ENCODE measurements around the gene NFIX. TPM values are rescaled to one million over a fixed set of nuclear protein-coding genes. Genes with fewer than 3 reads are reported as not detected.

The NFIX gene
- total RNA-seq = 59.8 and 71.9 TPM in 2 replicates

DNA sequence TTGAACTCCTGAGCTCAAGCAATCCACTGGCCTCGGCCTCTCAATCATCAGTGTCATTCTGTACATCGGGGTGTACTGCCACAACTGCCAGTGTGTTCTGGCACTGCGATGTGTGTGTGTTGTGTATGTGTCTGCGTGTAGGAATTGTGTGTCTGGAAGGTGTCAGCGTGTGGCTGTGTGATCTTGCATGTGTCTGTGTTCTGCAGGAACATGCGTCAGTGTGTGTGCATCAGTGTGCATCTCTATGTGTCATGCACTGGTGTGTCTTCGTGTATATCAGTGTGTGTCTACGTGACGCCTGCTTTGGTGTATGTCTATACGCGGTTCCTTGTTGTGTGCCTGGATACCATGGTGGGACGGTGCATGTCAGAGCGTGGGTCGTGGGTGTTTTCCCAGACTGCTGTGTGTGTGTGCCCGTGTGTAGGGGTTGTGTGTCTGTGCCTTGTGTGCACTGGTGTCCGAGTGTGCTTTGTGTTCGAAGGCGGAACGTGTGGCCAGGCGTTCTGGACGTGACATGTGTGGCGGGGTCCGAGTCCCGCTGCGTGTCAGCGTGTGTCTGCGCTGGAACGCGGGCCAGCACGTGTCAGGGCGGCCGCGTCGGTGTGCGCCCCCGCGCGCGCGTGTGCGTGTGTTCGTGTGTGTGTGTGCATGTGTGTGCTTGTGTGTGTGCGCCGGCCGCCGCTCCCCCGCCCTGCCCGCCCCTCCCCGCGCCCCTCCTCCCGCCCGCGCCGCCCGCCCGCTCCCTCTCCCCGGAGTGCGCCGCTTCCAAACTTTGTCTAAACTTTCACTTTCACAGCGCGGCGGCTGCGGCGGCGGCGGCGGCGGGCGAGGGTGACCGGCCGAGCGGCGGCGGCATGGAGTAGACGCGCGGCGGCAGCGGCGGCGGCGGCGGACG, at the start of gene NFIX:
Gene NFIX, plus strand, starts transcription at position 775 of the 895 bp plus-strand sequence. CDS start 363 bp downstream, outside the sequence.

DNA sequence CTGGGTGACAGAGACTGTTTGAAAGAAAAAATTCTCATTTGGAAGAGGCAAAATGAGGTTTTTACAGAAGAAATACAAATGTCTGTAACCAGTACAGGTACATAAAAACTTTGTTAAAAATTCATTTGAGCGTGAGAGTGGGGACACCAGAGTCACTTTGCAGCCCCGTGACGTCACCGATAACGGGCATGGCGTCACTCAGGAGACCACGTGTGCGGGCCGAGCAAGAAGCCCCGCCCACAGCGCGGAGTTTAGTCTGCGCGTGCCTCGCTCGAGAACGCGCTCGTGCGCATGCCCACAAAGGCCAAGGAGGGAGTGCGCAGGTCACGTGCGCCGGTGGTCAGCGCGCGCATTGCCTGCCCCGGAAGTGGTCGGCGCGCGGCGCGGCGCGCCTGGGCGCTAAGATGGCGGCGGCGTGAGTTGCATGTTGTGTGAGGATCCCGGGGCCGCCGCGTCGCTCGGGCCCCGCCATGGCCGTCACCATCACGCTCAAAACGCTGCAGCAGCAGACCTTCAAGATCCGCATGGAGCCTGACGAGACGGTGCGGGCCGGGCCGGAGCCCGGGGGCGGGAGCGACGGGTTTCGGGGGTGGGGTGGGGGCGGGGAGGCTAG, 49.7 kb upstream of the NFIX start, which contains the start of gene RAD23A:
Gene RAD23A, plus strand, starts transcription at position 384 of the 613 bp plus-strand sequence. Its CDS starts 87 bp downstream, at position 471.

DNA sequence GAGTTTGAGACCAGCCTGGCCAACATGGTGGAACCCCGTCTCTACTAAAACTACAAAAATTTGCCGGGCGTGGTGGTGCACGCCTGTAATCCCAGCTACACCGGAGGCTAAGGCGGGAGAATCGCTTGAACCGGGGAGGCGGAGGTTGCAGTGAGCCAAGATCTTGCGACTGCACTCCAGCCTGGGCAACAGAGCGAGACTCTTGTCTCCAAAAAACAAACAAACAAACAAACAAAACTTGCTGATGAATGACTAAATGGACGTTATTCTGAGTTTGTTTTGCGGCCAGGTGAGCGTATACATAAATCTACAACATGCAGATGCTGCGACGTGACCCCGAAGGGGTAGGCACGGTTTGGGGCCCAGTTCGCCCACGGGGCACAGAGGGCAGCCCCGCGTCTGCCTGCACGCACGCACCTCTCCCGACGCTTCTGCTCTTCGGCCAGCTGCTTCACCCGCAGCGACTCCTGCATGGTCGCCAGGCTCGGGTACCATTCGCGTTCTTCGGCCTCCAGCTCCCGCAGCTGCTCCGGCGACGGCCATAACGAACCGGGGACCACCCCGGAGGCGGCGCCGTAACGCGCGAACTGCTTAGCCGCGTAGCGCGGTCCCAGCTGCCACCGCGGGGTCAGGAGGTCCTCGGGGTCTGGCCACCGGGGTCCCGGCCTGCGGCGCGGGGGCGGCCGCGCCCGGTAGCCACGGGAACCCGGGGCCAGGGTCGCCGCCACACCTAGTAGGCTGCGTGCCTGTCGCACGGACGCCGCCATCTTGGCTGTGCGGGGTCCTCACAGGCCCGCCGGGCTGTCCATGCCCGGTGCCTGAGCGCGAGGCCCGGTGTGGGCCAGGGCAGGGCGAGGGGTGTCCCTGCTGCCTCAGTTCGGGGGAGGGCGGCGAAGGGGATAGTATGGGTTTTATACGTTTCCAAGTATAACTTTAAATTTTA, 38.6 kb upstream of the NFIX start, which contains the start of gene GADD45GIP1:
Gene GADD45GIP1, minus strand, starts transcription at position 778 of the 943 bp plus-strand sequence. Its CDS starts 11 bp downstream, at position 767.

DNA sequence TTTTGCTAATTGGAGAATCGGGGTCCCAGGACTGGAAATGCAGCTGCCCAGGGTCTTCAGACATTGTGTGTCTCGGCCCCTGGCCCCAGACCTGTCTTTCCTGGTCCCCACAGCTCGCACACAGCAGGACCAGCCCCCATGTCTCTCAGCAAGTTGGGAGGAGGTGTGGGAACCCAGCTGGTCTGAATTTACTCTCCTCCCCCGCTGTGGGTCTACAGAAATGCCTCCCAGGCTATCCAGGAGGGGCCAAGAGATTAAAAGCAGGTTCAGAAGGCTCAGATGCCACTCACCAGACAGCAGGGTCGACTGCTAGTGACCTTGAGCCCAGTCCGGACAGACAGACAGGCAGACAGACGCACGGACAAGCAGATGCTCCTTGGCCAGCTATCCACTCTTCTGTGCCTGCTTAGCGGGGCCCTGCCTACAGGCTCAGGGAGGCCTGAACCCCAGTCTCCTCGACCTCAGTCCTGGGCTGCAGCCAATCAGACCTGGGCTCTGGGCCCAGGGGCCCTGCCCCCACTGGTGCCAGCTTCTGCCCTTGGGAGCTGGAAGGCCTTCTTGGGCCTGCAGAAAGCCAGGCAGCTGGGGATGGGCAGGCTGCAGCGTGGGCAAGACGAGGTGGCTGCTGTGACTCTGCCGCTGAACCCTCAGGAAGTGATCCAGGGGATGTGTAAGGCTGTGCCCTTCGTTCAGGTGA, 25.8 kb upstream of the NFIX start, which contains the start of gene DAND5:
Gene DAND5, plus strand, starts transcription at position 285 of the 697 bp plus-strand sequence. Its CDS starts 85 bp downstream, at position 370.

DNA sequence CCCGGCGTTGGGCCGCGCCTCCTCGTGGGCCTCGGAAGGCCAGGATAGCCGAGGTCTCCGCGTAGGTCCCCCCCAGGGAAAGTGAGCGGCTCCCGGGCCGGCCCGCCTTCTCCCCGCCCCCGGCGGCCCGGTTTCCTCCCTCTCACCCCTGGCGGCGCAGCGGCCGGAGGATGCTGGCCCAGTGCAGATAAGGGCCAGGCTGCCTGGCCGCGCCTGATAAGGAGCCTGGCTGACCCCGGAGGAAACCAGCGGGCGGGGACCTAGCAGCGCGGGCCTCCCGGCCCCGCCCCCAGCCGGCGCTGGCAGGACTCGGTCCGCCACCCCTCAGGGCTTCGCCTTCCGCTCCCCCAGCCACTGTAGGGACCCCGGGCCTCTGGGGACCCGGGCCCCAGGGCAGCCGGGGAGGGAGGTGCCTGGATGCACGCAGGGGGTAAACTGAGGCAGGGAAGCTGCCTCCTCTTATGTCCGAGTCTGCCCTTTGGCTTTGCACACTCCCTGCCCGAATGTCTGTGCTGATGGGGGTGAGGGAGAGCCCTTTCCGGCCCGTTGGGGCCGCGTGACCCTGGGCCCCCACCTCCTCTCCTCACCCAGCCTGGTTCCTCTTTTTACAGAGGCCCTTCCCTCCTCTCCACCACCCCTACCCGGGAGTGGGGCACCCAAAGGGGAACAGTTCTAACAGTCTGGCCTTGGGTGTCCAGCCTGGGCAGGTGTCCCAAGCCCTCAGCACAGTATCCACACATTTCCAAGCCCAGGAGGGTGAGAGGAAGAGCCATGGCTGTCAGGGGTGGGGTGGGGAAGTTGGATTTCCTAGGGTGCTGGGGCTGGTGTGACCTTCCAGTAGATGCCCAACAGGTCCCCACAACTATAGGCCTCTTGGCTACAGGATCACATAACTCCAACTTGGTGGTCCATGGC, 107.6 kb downstream of the NFIX start, which contains the start of gene LYL1:
Gene LYL1, minus strand, starts transcription at position 193 of the 915 bp plus-strand sequence. CDS start 1,687 bp downstream, outside the sequence.

DNA sequence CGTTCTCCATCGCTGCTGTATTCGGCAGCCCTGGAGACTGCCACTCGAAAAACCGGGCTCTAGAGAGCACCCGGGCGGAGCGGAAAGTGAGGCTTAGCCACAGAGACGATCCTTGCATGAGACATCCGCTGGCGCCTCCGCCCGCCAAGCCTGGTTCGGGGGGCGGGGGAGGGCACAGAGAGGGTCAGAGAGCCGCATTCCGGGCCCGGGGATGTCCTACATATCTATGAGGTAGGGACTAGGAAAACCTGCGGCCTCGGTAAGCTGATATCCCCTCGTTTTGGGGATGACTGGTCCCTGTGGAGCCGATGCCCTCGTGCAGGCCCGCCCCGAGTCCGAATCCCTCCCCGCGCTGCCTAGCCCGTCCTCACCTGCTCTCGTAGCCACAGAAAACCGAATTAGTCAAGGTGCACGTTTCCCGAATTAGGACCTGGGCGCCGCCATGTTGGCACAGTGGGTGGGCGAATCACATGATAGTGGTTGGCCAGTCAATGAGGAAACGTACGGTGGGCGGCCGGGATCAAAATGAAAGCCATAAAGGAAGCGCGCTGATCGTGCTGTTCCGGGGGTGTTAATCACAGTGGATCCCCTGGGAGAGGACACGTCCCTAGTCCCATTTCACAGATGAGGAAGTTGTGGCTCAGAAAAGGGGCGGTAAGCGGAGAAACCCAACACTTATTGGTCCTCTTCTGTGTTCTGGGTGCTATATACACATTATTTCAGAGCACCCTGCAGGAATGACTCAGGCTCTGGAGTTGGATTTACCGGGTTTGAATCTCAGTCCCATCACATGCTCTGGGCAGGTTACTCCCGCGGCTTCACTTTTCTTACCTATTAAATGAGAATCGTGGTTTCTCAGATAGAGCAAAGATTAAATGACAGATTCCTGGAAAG, 121.3 kb downstream of the NFIX start, which contains the start of gene TRMT1:
Gene TRMT1, minus strand, starts transcription at position 459 of the 894 bp plus-strand sequence. Its CDS starts 341 bp downstream, at position 118.

DNA sequence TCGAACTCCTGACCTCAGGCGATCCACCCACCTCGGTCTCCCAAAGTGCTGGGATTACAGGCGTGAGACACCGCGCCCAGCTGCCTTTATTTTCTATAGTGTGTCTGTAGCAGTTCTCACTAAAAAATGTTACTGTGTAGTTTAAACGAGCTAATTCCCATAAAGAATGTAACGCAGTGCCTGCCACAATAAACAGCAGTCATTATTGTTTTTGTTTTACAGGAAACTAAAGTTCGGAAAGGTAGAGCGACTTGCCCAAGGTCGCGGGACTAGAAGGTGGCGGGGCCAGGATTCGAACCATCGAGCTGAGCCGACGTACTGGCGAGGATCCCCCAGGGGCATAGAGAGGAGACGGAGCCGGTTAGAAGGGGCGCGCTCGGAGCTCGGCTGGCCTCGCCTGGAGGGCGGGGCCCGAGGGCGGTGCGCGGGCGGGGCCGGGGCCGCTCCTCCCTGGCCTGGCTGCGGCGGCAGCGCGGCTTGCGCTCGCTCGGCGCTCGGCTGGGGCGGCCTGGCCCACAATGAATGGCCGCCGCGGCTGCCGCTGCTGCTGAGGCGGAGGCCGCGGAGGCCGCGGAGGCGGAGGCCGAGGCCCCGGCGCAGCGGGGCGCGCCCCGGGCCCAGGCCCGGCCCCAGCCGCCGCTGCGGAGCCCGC, 122.6 kb downstream of the NFIX start, which contains the start of gene NACC1:
Gene NACC1, plus strand, starts transcription at position 493 of the 652 bp plus-strand sequence. CDS start 16,944 bp downstream, outside the sequence.

Other genes starting within 250 kb of the NFIX start
- 0.25 TPM in 1 of 2 replicates, not detected in the other for gene BEST2, start 243.7 kb upstream of the NFIX start, total RNA-seq
- gene HOOK2, start 219.9 kb upstream of the NFIX start, total RNA-seq = 12.8 and 24.1 TPM in 2 replicates
- 41.7 and 53.9 TPM in 2 replicates for gene JUNB, start 204.0 kb upstream of the NFIX start, total RNA-seq
- gene PRDX2, start 193.7 kb upstream of the NFIX start, total RNA-seq = 190 and 232 TPM in 2 replicates
- 0.22 TPM in 1 of 2 replicates, not detected in the other for gene THSD8, start 193.4 kb upstream of the NFIX start, total RNA-seq
- gene RNASEH2A, start 188.9 kb upstream of the NFIX start, total RNA-seq = 32.0 and 79.4 TPM in 2 replicates
- not detected in 2 replicates for gene RTBDN, start 160.9 kb upstream of the NFIX start, total RNA-seq
- gene MAST1, start 157.0 kb upstream of the NFIX start, total RNA-seq = 0.87 TPM in 1 of 2 replicates, not detected in the other
- 13.5 and 35.4 TPM in 2 replicates for gene DNASE2, start 114.0 kb upstream of the NFIX start, total RNA-seq
- gene KLF1, start 108.3 kb upstream of the NFIX start, total RNA-seq = not detected in 2 replicates
- 25.2 and 35.5 TPM in 2 replicates for gene GCDH, start 104.3 kb upstream of the NFIX start, total RNA-seq
- gene SYCE2, start 76.2 kb upstream of the NFIX start, total RNA-seq = 0.11 and 0.12 TPM in 2 replicates
- 54.1 and 58.9 TPM in 2 replicates for gene FARSA, start 61.8 kb upstream of the NFIX start, total RNA-seq
- 1,588 and 2,549 TPM in 2 replicates for gene CALR, start 56.9 kb upstream of the NFIX start, total RNA-seq
- gene RAD23A, start 49.6 kb upstream of the NFIX start, total RNA-seq = 68.9 and 87.4 TPM in 2 replicates
- 26.6 and 36.4 TPM in 2 replicates for gene GADD45GIP1, start 38.3 kb upstream of the NFIX start, total RNA-seq
- gene DAND5, start 25.9 kb upstream of the NFIX start, total RNA-seq = 0.12 TPM in 1 of 2 replicates, not detected in the other
- 0.77 and 1.1 TPM in 2 replicates for gene LYL1, start 107.4 kb downstream of the NFIX start, total RNA-seq
- 32.5 and 36.4 TPM in 2 replicates for gene TRMT1, start 121.3 kb downstream of the NFIX start, total RNA-seq
- gene NACC1, start 122.8 kb downstream of the NFIX start, total RNA-seq = 32.4 and 48.4 TPM in 2 replicates
- gene STX10, start 154.9 kb downstream of the NFIX start, total RNA-seq = 72.9 and 81.1 TPM in 2 replicates
- 23.2 and 31.9 TPM in 2 replicates for gene IER2, start 154.9 kb downstream of the NFIX start, total RNA-seq